CD14-positive monocyte (primary cell): Measurements from ENCODE around the gene TEF. TPM values are rescaled to one million over a fixed set of nuclear protein-coding genes. Genes with fewer than 3 reads are reported as not detected.

Source experiments
- DNase-seq, 3 donors: peaks; one replicate each; pipeline ENCODE4 v3.0.0-alpha.2; 2011 to 2022
- H2AFZ ChIP-seq: 2 replicates; pipeline ENCODE4 v1.6.0; 2012; ENCODE audit warnings: mild to moderate bottlenecking, low read depth, low read length, inconsistent platforms; ENCODE audit not compliant: insufficient read depth, poor library complexity, severe bottlenecking
- H3K27ac ChIP-seq, 2 donors: 1 replicate in 1 of 2; 2 replicates in 1 of 2; pipeline ENCODE4 v1.5.1; 2012 to 2013; ENCODE audit warnings: low read length in 2 of 2, control low read depth in 1 of 2, inconsistent platforms in 1 of 2, low read depth in 1 of 2, mild to moderate bottlenecking in 1 of 2
- H3K27me3 ChIP-seq, 2 donors: one replicate each; pipeline versions ENCODE4 v1.6.0 to v1.6.1; 2011 to 2013; ENCODE audit warnings: low read length in 2 of 2; ENCODE audit not compliant: control insufficient read depth in 2 of 2, insufficient read depth in 2 of 2
- H3K36me3 ChIP-seq, 2 donors: replicated peaks in 1 of 2; 1 replicate in 1 of 2; 2 replicates in 1 of 2; pipeline versions ENCODE4 v1.5.1 to v1.6.1; 2012 to 2013; ENCODE audit warnings: low read length in 2 of 2, control low read depth in 1 of 2, inconsistent platforms in 1 of 2, mild to moderate bottlenecking in 1 of 2; ENCODE audit not compliant: insufficient read depth in 2 of 2, control insufficient read depth in 1 of 2
- H3K4me1 ChIP-seq, 2 donors: 1 replicate in 1 of 2; 2 replicates in 1 of 2; pipeline versions ENCODE4 v1.5.1 to v1.6.1; 2012 to 2013; ENCODE audit warnings: low read length in 2 of 2, control low read depth in 1 of 2, inconsistent platforms in 1 of 2, mild to moderate bottlenecking in 1 of 2, moderate library complexity in 1 of 2; ENCODE audit not compliant: insufficient read depth in 2 of 2, control insufficient read depth in 1 of 2
- H3K4me2 ChIP-seq: replicated peaks from 2 replicates; pipeline ENCODE3; 2012; ENCODE audit warnings: low read length, moderate library complexity, mild to moderate bottlenecking; ENCODE audit not compliant: poor library complexity, severe bottlenecking; ENCODE audit errors: extremely low read depth
- H3K4me3 ChIP-seq, 3 experiments: fragments of 200-600 bp in 1 of 3; sonication (generic) in 1 of 3; replicated peaks in 1 of 3; 1 replicate in 2 of 3; 2 replicates in 1 of 3; pipeline ENCODE4 v1.5.1; 2011 to 2013; ENCODE audit warnings: low read length in 3 of 3, mild to moderate bottlenecking in 3 of 3, control low read depth in 2 of 3, low read depth in 2 of 3, inconsistent platforms in 1 of 3, moderate library complexity in 1 of 3
- H3K79me2 ChIP-seq: 2 replicates; pipeline ENCODE4 v1.6.0; 2012; ENCODE audit warnings: mild to moderate bottlenecking, control low read depth, inconsistent platforms, low read length, moderate library complexity; ENCODE audit not compliant: insufficient read depth
- H3K9ac ChIP-seq: 2 replicates; pipeline ENCODE4 v1.6.0; 2017; ENCODE audit warnings: low read length, mild to moderate bottlenecking; ENCODE audit not compliant: insufficient read depth, poor library complexity, severe bottlenecking
- H3K9me3 ChIP-seq, 2 donors: replicated peaks in 1 of 2; 1 replicate in 1 of 2; 2 replicates in 1 of 2; pipeline versions ENCODE4 v1.5.1 to v1.6.1; 2012 to 2013; ENCODE audit warnings: low read length in 2 of 2, control low read depth in 1 of 2; ENCODE audit not compliant: control insufficient read depth in 1 of 2, insufficient read depth in 1 of 2
- H4K20me1 ChIP-seq: 2 replicates; pipeline ENCODE4 v1.6.0; 2012; ENCODE audit warnings: mild to moderate bottlenecking, low read length, control low read depth, moderate library complexity; ENCODE audit not compliant: insufficient read depth
- H3K27ac Mint-ChIP-seq, 7 donors: one replicate each; pipeline ENCODE4 v1.8.0; 2020; ENCODE audit warnings: mild to moderate bottlenecking in 7 of 7, mixed read lengths in 7 of 7, moderate library complexity in 6 of 7, inconsistent platforms in 2 of 7
- H3K27me3 Mint-ChIP-seq, 3 donors: one replicate each; pipeline ENCODE4 v1.8.0; 2021 to 2022; ENCODE audit warnings: low read depth in 3 of 3, mild to moderate bottlenecking in 3 of 3, mixed read lengths in 3 of 3, moderate library complexity in 3 of 3, inconsistent platforms in 1 of 3
- H3K36me3 Mint-ChIP-seq, 2 donors: one replicate each; pipeline ENCODE4 v1.8.0; 2020; ENCODE audit warnings: mixed read lengths in 2 of 2, inconsistent platforms in 1 of 2, mild to moderate bottlenecking in 1 of 2
- H3K4me1 Mint-ChIP-seq: one replicate; pipeline ENCODE4 v1.8.0; 2020; ENCODE audit warnings: mild to moderate bottlenecking, mixed read lengths
- H3K4me3 Mint-ChIP-seq, 2 donors: one replicate each; pipeline ENCODE4 v1.8.0; 2020; ENCODE audit warnings: mild to moderate bottlenecking in 2 of 2, mixed read lengths in 2 of 2, moderate library complexity in 1 of 2
- H3K9me3 Mint-ChIP-seq, 7 donors: one replicate each; pipeline ENCODE4 v1.8.0; 2020 to 2022; ENCODE audit warnings: mixed read lengths in 7 of 7, mild to moderate bottlenecking in 6 of 7, moderate library complexity in 6 of 7, inconsistent platforms in 2 of 7
- WGBS: methylation state at CpG from one replicate; pipeline ENCODE4 v1.1.5; 2013; ENCODE audit warnings: missing lambda C conversion rate; ENCODE audit not compliant: insufficient coverage; 5-methylcytosine and 5-hydroxymethylcytosine counted together
- intact Hi-C, 2 donors: fragments of 100-400 bp; cut with micrococcal nuclease; formaldehyde crosslinking; loops; one replicate each; pipeline versions ENCODE4 v1.15.0 to v1.15.1; 2023
- polyA plus RNA-seq, 3 donors: library from polyadenylated mRNA; depleted of rRNA in 1 of 3; unstranded in 2 of 3; stranded (reverse) in 1 of 3; fragments of 300-500 nt in 2 of 3; fragments of >200 nt in 1 of 3; fragmentation: Illumina TruSeq in 2 of 3; gene quantifications; 1 replicate in 2 of 3; 2 replicates in 1 of 3; pipeline ENCODE4 v1.2.3, GENCODE V29; 2012 to 2021
- TF ChIP-seq, protein P1 (sequence below): fragments of 200-600 bp; IDR thresholded peaks from one replicate; pipeline ENCODE4 v1.8.0; 2022; ENCODE audit warnings: antibody characterized with exemption, mild to moderate bottlenecking

The TEF gene
- polyA plus RNA-seq, 3 donors, result 0.71 to 1.7 (median 1.1) TPM

DNA sequence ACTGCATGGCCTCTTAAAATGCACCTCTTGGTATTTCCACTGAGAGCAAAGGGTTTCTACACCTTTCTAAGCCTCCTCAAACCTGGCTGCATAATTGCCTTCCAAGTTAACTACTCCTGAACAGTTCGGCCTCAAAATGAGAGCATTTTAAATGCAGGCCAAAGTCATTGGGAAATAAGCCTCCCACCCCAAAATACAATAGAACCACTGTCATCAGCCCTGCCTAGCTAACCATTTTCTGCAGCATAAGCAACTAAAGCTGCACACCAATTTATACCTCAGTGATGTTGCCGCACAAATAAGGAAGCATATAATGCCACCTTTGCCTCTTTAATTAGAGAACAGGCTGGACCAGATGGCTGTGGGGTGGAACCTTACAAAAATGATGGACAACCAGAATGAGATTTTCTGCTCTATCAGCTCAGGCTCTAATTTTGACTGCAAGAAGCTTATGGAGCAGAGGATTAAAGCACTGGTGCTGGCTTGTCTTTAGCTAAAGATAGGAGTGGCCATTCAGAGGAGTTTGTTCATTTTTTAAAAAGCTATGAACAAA is 60.6 kb downstream of the TEF start:
- peaks cover 25% of the 10 kb centered on the region for H3K4me1 Mint-ChIP-seq
- H3K36me3 Mint-ChIP-seq, result peaks cover 7 to 37% of the 10 kb centered on the region in 2 donors
- H3K9me3 Mint-ChIP-seq, result no peaks in the 10 kb centered on the region
- Histone ChIP-seq H3K4me1 (peaks cover 9 to 21% of the 10 kb centered on the region in 2 donors), H3K9ac (no peak overlapping the region), H3K79me2 (peaks cover 83% of the 10 kb centered on the region), H3K27ac (no peak overlapping the region), H3K4me3 (no peak overlapping the region), H3K4me2 (no peak overlapping the region), H2AFZ (no peak overlapping the region), H4K20me1 (peaks cover 79% of the 10 kb centered on the region), H3K36me3 (peaks cover 8 to 25% of the 10 kb centered on the region in 2 donors), H3K27me3 (no peaks in the 10 kb centered on the region), H3K9me3 (no peaks in the 10 kb centered on the region)
- no peak overlapping the region for H3K27ac Mint-ChIP-seq
- no peak for DNase-seq
- intact Hi-C loops, result loop anchor here (10.0 kb wide), 2 partner anchors 58 to 182 kb away; partner anchors contain the start of genes TEF (in 2 of the 2), DESI1 (in 1 of the 2) and XRCC6 (in 1 of the 2)
- H3K4me3 Mint-ChIP-seq, result no peak overlapping the region
- TF ChIP-seq, protein P1, sequence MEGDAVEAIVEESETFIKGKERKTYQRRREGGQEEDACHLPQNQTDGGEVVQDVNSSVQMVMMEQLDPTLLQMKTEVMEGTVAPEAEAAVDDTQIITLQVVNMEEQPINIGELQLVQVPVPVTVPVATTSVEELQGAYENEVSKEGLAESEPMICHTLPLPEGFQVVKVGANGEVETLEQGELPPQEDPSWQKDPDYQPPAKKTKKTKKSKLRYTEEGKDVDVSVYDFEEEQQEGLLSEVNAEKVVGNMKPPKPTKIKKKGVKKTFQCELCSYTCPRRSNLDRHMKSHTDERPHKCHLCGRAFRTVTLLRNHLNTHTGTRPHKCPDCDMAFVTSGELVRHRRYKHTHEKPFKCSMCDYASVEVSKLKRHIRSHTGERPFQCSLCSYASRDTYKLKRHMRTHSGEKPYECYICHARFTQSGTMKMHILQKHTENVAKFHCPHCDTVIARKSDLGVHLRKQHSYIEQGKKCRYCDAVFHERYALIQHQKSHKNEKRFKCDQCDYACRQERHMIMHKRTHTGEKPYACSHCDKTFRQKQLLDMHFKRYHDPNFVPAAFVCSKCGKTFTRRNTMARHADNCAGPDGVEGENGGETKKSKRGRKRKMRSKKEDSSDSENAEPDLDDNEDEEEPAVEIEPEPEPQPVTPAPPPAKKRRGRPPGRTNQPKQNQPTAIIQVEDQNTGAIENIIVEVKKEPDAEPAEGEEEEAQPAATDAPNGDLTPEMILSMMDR, result no peak
- no peaks in the 10 kb centered on the region for H3K27me3 Mint-ChIP-seq
- 91% methylated on average over 2 of the region's 2 CpGs for WGBS

DNA sequence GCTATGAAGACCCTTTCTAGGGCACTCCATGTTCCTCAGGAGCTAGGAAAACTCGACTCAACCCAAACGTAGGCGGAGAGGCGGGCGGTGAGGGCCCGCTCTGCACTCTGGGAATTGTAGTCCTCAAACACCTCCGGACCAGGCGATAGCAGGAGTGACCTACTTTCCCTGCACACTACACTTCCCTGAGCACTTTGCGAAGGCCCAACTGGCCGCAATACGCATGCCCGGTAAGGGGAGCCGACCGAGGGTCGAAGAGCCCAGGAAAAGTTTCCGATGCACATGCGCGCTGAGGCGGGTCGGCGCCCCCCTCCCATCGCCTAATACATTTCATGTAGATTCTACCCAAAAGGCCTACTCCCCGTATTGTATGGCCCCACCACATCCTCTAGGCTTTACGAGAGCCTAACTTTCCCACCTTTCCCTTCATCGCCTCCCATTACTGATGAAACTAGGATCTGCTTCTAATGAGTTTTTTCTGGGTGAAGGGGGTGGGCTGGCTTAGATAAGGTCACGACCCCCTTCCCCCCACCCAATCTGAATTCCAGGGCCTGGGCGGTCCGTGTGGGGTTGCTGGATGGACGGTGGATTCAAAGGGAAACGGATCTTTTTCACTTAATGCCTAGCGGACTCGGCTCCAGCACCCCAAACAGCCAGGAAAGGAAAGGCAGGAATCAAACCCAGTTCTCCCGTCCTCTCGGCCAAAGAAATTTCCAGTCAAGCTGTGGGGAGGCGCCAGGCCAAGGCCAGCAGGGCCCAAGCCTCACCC is 62.8 kb downstream of the TEF start:
- peak overlapping the region; percentile 73 for H2AFZ ChIP-seq
- H3K4me3 Mint-ChIP-seq, result peak overlapping the region; percentile 97 to 98
- peaks cover 32% of the 10 kb centered on the region for H3K4me1 Mint-ChIP-seq
- TF ChIP-seq, protein P1, result no peak
- peaks cover 0 to 2% (median 1%) of the 10 kb centered on the region in 3 donors for H3K27me3 Mint-ChIP-seq
- H3K9me3 ChIP-seq, result no peaks in the 10 kb centered on the region
- DNase-seq, result peak; percentile 82 to 90 (median 88)
- peak overlapping the region; percentile 99 for H3K4me2 ChIP-seq
- no peaks in the 10 kb centered on the region for H3K9me3 Mint-ChIP-seq
- H3K36me3 Mint-ChIP-seq, result peaks cover 5 to 25% of the 10 kb centered on the region in 2 donors
- 0% methylated on average over 23 of the region's 35 CpGs for WGBS
- H3K36me3 ChIP-seq, result peaks cover 0 to 10% of the 10 kb centered on the region in 2 donors
- H3K27ac ChIP-seq, result peak overlapping the region; percentile 89 to 99
- H4K20me1 ChIP-seq, result peaks cover 58% of the 10 kb centered on the region
- H3K79me2 ChIP-seq, result peaks cover 77% of the 10 kb centered on the region
- peak overlapping the region; percentile 73 to 99 (median 93) for H3K4me3 ChIP-seq
- H3K4me1 ChIP-seq, result peaks cover 19 to 34% of the 10 kb centered on the region in 2 donors
- no peaks in the 10 kb centered on the region for H3K27me3 ChIP-seq
- H3K27ac Mint-ChIP-seq, result peak overlapping the region; percentile 86 to 99 (median 92)
- H3K9ac ChIP-seq, result peak overlapping the region; percentile 87
- intact Hi-C loops, result loop anchor here (5.0 to 10.0 kb wide), 3 partner anchors 60 to 180 kb away; partner anchors contain the start of genes TEF (in 2 of the 2), DESI1 (in 1 of the 2), RANGAP1 (in 1 of the 2) and XRCC6 (in 1 of the 2)
